ENCODE data around the gene PKNOX2. TPM values are rescaled to one million over a fixed set of nuclear protein-coding genes. Genes with fewer than 3 reads are reported as not detected.

Gene PKNOX2
- total RNA-seq, 1 donor from 2014 or later, result 0.63 TPM

GRCh38 chr11:125399945-125400344 lies 235.4 kb downstream of the PKNOX2 start:
- DNase-seq (ENCODE audit: low spot score) (no peak), ATAC-seq (no peak)

DNA sequence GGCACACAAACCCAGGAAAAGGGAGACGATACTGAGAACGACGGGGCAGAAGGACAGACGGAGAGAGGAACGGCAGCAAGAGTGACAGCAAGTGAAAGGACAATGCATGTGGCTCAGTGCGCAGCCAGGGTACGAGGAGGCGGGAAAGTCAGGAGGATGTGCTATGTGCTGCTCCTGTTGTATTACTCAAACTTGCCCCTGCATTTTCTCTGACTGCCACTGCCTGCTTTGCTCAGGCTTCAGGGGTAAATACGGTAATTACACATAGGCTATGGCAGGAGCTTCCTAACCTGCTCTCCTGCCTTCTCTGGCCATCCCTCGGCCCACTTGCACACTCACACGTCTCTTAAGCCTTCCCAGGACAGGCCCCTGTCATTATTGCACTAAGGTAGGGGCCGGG lies 236.7 kb downstream of the PKNOX2 start:
- ATAC-seq, result no peak
- DNase-seq (ENCODE audit: low spot score), result no peak

DNA sequence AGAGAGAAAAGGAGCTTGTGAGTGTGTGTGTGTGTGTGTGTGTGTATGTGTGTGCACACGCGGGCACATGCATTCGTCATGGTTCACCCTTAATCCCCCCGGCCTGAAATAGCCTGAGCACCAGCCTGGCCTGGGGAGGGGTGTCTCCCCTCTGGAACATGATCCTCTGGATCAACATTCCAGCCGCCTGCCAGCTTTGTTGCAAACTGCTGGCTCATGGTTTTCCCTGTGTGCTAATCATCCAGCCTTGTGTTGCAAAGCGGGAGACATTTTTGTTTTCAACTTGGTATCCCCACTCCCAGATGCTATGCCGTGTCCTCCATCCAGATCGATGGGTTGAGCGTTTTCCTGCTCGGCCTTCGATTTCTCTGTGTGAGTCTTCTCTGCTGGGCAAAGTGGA lies 237.2 kb downstream of the PKNOX2 start:
- no peak for DNase-seq (ENCODE audit: low spot score)
- ATAC-seq, result no peak

DNA sequence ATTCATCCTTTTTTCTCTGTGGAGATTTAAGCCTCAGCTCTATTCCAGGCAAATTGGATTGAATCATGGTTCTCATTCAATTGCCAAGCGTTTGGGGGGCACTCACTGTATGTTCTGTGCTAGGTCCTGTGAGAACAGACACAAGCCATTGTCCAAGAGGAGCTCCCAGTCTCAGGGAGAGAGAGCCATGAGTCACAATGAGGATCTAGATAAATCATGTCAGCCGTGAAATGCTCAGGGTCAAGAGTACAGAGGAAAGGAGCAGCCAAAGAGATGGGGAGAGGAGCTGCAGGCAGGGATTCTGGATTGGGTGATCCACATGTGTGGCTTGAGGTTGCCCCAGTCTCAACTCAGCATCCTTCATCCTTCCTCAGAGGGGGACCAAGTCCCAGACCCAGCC lies 237.9 kb downstream of the PKNOX2 start:
- DNase-seq (ENCODE audit: low spot score), result no peak
- no peak for ATAC-seq

DNA sequence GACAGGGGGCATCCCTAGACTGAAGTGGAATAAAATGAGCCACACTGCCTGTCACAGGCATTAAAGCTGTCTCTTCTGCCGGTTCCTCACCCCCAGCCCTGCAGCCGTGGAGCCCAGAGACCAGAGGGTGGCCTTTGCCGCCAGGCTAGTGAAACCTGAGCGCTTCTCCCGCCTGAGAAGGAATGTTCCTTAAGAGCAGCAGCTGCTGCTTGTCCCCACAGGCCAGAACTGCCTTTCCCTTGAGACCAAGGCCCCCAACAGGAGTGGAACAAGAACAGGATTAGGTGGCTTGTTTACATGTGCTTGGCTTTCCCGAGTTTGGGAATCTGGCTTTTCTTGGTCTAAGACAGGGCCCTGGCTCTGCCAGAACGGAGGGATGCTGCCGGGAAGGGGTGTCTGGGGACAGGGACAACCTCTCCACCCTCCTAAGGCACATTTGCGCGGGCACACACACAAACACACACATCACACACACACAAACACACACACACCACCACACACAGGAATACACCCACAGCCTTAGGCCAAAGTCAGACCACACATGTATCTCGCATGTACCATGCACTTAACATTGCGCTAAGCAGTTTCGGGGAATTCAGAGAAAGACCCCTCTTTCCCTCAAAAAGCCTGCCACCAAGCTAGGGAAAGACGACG lies 239.7 kb downstream of the PKNOX2 start:
- DNase-seq (ENCODE audit: low spot score) (no peak), ATAC-seq (no peak)

DNA sequence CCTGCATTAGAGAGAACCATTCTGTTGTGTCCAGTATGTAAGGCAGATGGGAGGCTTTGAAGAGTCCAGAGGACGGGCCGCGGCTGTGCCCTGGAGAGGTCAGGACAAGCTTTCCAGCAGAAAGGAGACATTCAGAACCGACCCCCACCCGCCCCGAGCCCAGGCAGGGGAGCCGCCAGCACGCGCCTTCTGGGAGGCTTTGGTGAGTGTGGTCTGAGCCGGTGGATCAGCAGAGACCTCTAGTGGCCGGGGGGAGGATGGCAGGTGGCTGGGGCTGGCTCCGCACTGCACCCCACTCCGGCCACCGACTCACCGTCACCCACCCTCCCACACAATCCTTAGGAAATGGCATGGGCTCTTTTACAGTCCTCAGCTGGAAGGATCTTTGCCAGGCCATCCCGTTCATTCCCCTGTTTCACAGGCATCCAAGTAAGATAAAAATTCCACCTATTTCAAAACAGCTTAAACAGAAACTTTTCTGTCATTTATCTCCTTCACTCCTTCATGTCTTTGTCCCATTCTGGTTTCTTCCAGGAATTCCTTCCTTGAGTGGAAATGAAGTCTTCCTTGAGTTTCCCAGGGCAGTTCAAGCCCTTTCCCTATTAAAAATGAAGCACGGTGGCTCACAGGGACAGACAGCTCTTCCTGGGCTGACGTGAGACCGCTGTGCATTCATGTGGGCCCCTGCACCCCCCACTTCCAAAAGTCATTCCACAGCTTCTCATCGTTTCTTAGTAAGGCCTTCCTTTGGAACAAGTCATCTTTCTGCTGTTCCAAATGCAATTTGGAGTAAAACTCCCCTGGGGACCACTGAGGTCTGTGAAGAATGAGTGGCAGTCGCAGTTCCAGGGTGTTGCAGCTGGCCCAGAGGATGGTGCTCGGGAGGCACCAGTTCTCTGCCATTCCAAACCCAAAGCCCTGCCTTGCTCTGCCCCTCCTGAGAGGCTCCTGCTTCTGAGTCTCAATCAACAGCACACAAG lies 240.6 kb downstream of the PKNOX2 start:
- ATAC-seq (peak; percentile 98), DNase-seq (ENCODE audit: low spot score) (peak; percentile 63)

DNA sequence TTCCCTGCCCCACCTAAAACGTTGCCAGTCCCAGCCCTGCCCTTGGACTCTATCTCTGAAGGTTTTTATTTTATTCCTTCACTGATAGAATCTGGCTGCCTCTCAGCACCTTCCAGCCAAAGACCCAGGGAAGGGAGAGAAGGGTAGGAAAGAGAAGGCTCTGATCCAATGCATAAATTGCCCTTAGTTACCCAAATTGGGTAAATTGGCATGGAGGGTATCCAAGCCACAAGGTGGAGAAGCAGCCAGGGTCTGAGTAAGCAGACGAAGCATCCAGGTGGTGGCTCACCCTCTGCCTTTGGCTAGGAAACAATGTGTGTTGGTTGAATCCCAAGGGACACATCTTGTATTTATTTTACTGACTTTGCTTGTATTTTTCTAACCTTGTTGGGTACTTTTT lies 242.5 kb downstream of the PKNOX2 start:
- DNase-seq (ENCODE audit: low spot score) (no peak), ATAC-seq (no peak)

DNA sequence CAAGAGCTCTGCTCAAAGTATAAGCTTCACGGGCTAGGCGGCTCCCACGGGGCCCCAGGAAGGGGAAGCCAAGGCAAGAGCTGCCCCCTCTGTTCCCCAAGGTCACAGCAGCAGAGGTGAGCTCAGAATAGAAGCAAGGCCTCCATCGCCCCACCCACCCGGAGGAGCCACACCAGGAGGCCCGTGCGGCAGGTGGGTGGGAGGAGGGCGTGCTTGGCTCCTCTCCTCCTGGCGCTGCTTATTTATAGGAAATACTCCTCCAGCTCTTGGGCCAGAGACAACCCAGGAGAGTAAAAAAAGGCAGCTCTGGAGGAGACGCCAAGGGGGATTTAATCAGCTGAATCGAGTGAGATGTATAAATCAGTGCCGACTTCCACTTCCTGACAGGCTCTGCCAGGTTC lies 243.8 kb downstream of the PKNOX2 start:
- DNase-seq (ENCODE audit: low spot score) (no peak), ATAC-seq (no peak)

GRCh38 chr11:125410091-125410490 lies 245.5 kb downstream of the PKNOX2 start:
- ATAC-seq, result no peak

DNA sequence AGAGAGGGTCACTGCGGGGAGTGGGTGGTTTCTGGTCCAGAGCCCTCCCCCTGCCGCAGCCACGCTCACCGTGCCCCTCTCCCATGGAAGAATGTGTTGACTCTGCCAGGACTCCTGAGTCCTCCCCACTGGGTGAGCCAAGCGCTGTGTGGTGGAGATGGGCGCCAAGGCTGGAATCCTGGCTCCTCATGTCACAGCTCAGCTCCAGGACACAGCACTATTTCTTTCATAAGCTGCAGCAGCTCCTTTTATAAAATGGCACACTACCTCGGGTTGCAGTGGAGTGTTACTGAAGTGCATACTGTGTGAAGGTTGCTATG lies 247.6 kb downstream of the PKNOX2 start:
- DNase-seq (ENCODE audit: low spot score), result no peak
- ATAC-seq, result no peak

More at GRCh38 chr11:125410091-125410490, 245.5 kb downstream of the PKNOX2 start:
- no peak for DNase-seq (ENCODE audit: low spot score)

DNA sequence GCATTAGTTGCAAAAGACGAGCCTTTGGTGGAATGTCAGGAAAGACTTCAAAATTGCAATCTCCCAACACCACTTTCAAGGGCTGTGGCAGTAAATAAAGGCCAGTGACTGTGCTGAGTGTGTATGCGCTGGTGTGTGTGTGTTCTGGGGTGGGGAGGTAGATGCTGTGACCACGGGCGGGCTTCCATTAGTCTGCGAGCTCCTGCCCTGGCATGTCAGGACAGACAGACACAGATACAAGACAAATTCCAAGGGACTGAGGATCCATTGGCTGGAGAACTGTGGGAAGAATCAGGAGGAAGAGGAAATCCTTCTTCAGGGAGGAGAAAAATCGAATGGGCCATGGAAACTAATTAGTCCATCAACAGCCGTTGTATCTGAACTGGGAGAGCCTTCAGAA lies 248.0 kb downstream of the PKNOX2 start:
- DNase-seq (ENCODE audit: low spot score), result no peak
- no peak for ATAC-seq

DNA sequence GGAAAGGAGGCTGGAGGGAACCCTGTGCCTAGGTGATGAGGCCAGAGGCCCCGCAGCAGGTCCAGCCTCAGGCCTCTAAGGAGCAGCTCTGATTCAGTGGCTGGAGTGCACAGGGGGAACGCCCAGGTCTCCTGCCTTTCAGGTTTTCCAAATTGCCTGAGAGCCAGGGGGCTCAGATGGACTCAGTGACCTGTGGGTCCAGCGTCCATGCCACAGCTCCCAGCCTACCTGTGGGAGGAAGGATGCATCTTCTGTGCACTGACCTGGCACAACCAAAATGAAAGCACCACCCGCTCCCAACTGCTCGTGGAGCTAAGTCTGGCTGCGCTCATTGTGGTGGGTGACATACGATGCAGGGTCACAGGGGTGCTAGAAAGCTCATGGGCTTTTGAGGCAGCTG lies 248.7 kb downstream of the PKNOX2 start:
- DNase-seq (ENCODE audit: low spot score), result no peak
- no peak for ATAC-seq

- no peak for ATAC-seq
- DNase-seq (ENCODE audit: low spot score), result no peak
Measured at GRCh38 chr11:125414121-125414520, 249.6 kb downstream of the PKNOX2 start.

DNA sequence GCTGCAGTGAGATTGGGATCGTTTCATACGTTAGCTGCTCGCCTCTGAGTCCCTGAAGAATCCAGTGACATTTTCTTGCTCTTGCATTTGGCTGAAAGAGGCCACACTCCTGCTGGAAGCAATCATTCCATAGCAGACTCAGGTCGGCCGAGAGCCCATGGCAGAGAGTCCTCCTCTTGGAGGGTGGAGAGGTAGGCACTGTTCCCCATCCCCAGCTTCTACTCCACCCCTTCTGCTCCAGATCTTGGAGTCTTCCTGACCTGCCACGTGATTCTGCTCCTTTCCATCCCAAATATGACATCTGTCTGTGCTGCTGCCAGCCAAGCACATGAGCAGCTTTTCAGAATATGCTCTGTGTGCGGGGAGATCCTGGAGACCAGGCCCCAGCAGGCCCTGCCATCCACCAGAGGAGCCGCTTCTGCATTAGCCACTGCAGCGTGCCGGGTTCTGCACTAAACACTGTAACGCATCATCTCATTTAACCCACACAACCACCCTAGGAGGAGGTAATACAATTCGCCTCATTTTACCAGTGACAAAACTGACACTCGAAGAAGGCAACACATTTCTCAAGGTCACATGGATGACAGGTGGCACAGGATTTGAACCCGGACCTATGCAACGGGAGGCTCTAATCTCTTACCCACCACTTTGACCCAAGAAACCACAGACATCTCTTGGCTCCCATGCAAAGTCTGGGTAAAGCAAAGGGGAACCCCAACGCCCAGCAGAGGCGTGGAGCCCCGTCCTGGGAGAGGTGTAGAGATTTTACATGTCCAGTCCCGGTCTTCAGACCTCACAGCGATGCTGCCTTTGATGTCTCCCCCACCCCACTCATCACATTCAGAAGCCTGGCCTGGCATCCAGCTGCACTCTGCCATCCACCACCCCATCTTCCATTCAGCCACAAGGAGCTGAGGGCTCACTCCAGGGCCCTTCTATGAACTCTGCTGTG lies 252.7 kb downstream of the PKNOX2 start:
- ATAC-seq (no peak), DNase-seq (ENCODE audit: low spot score) (no peak)

- no peak for ATAC-seq
- no peak for DNase-seq (ENCODE audit: low spot score)
Measured at GRCh38 chr11:125418396-125418795, 253.8 kb downstream of the PKNOX2 start.

DNA sequence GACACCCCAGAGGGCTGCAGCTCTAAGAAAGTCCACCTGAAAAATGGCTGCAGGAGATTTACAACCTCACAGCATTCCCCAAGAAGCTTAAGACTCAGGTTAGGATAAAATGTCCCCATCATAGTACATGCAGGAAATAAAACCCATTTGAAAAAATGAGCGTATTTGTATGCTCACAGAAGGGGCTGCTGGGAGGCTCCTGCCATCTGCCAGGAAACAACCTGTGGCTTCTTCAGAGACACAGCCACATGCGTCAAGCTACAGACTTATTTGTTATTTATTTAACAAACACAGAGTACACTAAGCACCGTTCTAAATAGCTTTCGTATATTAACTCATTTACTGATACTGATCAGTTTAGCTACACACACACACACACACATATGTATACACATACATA lies 258.1 kb downstream of the PKNOX2 start:
- no peak for ATAC-seq
- no peak for DNase-seq (ENCODE audit: low spot score)

- ATAC-seq (peak; percentile 83), DNase-seq (ENCODE audit: low spot score) (no peak)
Measured at GRCh38 chr11:125423247-125423849, 258.8 kb downstream of the PKNOX2 start.

DNA sequence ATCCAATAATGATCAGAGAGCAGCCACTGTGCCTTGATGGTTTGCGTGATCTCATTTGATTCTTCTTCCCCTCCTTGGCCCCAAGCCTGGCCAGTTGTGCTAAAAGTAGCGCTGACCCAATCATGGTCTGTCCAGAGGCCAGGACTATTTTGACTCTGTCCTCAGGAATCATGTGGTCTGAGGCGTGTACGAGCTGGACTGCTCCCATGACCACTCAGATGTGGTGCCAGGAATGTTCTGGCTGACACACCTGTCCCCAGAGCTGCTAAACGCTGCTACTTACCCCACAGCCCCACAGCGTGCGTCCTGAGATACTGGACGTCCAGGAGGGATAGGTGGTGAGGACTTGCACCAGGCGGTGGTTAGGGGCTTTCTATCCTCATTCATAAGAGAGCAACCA lies 261.1 kb downstream of the PKNOX2 start:
- ATAC-seq (no peak), DNase-seq (ENCODE audit: low spot score) (no peak)

DNA sequence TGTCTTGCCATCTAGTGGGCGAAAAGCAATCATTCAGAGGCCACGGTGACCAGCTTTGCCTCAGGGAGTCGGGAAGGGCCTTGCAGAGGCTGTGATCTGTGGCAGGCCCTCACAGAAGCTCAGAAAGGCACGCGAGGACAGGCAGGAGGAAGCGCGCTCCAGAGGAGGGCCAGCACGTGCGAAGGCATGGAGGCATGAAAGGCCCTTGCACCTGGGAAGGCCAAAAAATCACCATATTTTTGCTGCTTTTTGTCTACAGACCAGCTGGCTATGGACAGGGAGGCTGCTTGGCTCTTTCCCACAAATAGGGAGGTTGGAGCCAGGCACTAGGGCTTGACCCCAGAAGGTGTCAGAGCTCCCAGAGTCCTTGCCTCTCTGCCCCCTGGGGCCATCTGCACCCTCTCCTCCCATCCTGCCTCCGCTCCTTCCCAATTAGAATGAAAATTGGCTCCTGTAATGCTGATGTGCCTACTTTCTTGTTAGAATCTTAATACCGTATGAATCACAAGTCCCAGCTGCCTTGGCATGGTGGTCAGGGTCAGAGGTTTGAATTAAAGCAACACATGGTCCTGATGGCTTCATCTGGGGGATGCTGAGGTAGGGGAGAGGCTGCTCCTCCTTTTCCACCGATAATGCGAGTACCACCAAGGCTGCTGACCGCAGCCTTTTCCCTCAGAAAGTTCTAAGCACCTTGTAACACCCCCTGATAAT lies 262.4 kb downstream of the PKNOX2 start:
- ATAC-seq, result no peak
- no peak for DNase-seq (ENCODE audit: low spot score)

DNA sequence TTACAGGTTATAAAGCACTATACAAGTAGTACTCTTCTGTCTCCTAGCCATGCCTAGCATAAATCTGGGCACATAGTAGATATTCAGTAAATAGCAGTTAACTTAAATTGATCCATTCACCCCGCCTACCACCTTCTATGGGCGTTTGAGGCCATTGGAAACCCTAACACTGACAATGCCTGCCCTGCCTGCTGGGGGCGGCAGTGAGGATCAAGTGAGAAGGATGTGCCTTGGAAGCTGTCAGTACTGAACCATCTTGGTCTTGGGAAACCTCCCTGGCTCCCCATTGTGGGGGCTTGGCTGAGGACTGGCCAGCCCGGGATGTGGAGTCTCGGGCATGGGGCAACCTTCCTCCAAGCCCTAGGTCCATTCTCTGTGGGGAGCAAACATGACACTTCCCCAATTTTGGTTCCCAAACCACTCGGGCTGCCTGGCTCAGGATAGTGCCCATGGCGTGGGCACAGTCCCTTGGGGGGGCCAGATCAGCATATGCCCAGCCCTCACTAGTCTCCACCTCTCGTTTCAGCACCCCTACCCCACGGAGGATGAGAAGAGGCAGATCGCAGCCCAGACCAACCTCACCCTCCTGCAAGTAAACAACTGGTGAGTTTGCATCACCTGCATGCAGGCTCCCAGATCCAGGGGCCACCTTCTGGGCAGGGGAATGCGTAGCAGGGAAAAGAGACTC lies 264.1 kb downstream of the PKNOX2 start:
- ATAC-seq, result no peak
- no peak for DNase-seq (ENCODE audit: low spot score)

All from left lobe of liver (tissue), 2 donors.